ENCODE results near the gene SUPT6H. TPM values are rescaled to one million over a fixed set of nuclear protein-coding genes. Genes with fewer than 3 reads are reported as not detected.

SUPT6H gene
- total RNA-seq, 1 donor from 2014 or later: 91.2 TPM

GRCh38 chr17:28737316-28737715 lies 75.3 kb downstream of the SUPT6H start:
- TF ChIP-seq CTCF (IDR thresholded peaks at IDR 0.05): no peak
- peaks cover 2% of the 10 kb centered on the region for H3K36me3 Mint-ChIP-seq (ENCODE audit: unreplicated experiment)
- no peak overlapping the region for H3K27ac Mint-ChIP-seq (ENCODE audit: unreplicated experiment)
- no peak overlapping the region for H3K4me3 Mint-ChIP-seq (ENCODE audit: unreplicated experiment)
- H3K27me3 Mint-ChIP-seq (ENCODE audit: unreplicated experiment): no peaks in the 10 kb centered on the region
- peaks cover 6% of the 10 kb centered on the region for H3K4me1 Mint-ChIP-seq (ENCODE audit: unreplicated experiment)
- H3K9me3 Mint-ChIP-seq (ENCODE audit: unreplicated experiment): no peaks in the 10 kb centered on the region
- DNase-seq (ENCODE audit: extremely low spot score, unreplicated experiment): no peak

- Mint-ChIP-seq H3K27ac (ENCODE audit: unreplicated experiment) (no peak overlapping the region), H3K4me3 (ENCODE audit: unreplicated experiment) (no peak overlapping the region)
- DNase-seq (ENCODE audit: extremely low spot score, unreplicated experiment): no peak
Observed at GRCh38 chr17:28737770-28738679, 76.0 kb downstream of the SUPT6H start.

GRCh38 chr17:28738680-28739384 lies 76.8 kb downstream of the SUPT6H start:
- H3K4me3 Mint-ChIP-seq (ENCODE audit: unreplicated experiment): no peak overlapping the region
- TF ChIP-seq CTCF (IDR thresholded peaks at IDR 0.05): no peak
- peaks cover 2% of the 10 kb centered on the region for H3K36me3 Mint-ChIP-seq (ENCODE audit: unreplicated experiment)
- H3K27ac Mint-ChIP-seq (ENCODE audit: unreplicated experiment): no peak overlapping the region
- no peak for DNase-seq (ENCODE audit: extremely low spot score, unreplicated experiment)
- no peaks in the 10 kb centered on the region for H3K9me3 Mint-ChIP-seq (ENCODE audit: unreplicated experiment)
- H3K4me1 Mint-ChIP-seq (ENCODE audit: unreplicated experiment): peaks cover 15% of the 10 kb centered on the region
- no peaks in the 10 kb centered on the region for H3K27me3 Mint-ChIP-seq (ENCODE audit: unreplicated experiment)

More at GRCh38 chr17:28737770-28738679, 76.0 kb downstream of the SUPT6H start:
- H3K36me3 Mint-ChIP-seq (ENCODE audit: unreplicated experiment): peaks cover 2% of the 10 kb centered on the region
- peaks cover 13% of the 10 kb centered on the region for H3K4me1 Mint-ChIP-seq (ENCODE audit: unreplicated experiment)
- no peaks in the 10 kb centered on the region for H3K9me3 Mint-ChIP-seq (ENCODE audit: unreplicated experiment)
- TF ChIP-seq CTCF (IDR thresholded peaks at IDR 0.05): no peak
- no peaks in the 10 kb centered on the region for H3K27me3 Mint-ChIP-seq (ENCODE audit: unreplicated experiment)

GRCh38 chr17:28740406-28741357 lies 78.7 kb downstream of the SUPT6H start:
- Mint-ChIP-seq H3K36me3 (ENCODE audit: unreplicated experiment) (peaks cover 2% of the 10 kb centered on the region), H3K4me3 (ENCODE audit: unreplicated experiment) (no peak overlapping the region), H3K9me3 (ENCODE audit: unreplicated experiment) (no peaks in the 10 kb centered on the region), H3K4me1 (ENCODE audit: unreplicated experiment) (peaks cover 20% of the 10 kb centered on the region), H3K27me3 (ENCODE audit: unreplicated experiment) (no peaks in the 10 kb centered on the region), H3K27ac (ENCODE audit: unreplicated experiment) (no peak overlapping the region)
- no peak for TF ChIP-seq CTCF (IDR thresholded peaks at IDR 0.05)
- no peak for DNase-seq (ENCODE audit: extremely low spot score, unreplicated experiment)
